Islet of Langerhans (tissue), 1 donor: ENCODE results near the gene ETV5.

Experiments
- FAIRE-seq: peaks from one replicate; lab custom pipeline; 2011; peaks lifted over from hg19 to GRCh38; lab: Jason Lieb, UNC

ETV5 gene

DNA sequence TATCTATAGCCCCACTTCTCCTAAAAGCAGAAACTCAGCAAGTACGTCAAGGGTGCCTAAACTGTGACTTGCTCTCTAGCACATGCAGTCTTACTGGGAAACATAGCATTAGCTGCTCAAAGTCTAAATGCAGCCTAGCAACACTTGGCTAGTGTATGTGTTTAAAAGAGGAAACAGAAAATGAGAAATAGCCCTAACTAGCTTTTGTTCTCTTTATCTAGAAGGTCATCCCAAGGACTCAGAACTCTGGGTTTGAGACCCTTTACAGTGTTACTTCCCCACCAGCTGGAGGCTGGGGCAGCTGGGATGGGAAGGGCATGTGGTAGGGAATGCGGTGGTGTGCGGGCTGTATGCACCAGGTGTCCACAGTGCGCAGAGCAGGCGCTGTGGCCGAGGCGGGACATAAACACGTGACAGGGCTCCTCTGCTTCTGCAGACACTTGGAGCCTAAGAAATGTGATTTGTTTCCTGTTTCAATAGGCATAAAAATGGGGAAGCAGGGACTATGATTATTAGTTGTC lies 13.3 kb downstream of the ETV5 start:
- no peak for FAIRE-seq

DNA sequence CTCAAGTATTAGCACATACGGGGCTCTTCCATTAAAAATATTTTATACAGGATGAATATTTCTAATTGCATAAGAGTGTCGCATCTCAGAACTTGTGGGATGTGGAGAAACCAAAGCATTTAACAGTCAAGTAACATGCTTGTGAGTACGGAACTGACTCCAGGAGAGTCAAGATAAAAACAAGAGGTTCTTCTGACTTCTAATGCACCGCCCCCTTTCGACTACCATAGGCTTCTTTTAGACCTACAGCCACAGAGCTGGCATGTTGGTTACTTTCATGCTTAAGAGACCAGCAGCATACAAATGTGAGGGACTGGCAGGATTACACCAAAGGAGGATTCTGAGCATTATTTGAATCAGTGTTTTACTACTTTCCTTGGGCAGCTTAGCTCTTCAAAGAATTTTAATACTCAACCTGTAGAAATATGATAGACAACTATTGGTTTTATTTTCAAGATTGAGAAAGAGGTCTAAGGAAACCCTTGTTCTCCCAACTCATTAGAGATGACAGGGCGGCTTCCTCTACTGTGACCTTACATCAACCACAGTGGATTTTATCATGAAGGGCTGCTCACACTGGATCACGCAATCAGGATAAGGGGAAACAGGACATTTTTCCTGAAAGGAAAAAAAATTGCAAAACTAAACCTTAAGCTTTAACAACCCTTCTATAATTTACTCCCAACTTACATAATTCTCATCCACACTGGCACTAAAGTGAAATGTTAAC lies 14.0 kb downstream of the ETV5 start:
- no peak for FAIRE-seq

DNA sequence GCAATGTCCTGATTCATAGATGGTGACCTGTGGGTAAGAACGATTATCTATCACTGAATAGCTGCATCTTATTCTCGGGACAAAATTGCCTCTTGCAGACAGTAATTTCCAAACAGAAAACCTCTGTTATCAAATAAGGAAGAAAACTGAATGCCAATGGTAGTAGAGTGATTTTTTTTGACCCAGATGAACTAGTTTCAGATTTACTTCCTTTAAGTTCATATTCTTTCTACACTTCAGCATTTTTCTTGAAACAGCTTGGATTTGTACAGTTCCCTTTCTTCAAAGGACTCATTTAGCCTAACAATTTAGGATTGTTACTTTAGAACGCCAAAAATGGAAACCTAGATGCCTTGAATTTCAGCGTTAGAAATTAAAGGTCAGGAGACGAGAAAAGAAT lies 14.6 kb downstream of the ETV5 start:
- no peak for FAIRE-seq

DNA sequence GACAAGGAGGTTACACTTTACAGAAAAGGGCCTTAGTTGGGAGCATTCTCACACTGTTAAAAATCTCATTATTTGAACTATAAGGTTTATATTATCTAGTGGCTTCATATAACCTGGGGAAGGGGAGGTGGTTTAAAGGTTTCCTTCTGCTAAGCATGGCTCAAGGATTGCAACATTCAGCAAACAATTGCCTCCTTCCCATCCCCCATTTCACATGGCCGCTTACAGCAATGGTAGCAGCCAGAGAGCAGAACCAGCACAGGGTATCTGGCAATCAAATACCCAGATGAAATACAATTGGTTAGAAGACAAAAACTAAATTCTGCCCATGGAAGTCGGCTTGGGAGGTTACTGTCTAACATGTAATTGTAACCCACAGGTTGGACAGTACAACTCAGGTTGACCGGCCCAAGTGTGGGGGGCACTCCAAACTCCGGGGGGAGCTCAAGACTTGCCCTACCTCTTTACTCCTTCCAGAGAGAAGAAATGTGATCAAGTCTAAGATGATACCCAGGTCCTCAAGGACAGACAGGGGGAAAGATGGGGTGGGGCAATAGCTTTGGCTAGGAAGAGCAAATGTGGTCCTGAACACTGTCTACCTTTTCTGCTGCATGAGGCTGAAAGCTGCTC lies 15.5 kb downstream of the ETV5 start:
- no peak for FAIRE-seq

DNA sequence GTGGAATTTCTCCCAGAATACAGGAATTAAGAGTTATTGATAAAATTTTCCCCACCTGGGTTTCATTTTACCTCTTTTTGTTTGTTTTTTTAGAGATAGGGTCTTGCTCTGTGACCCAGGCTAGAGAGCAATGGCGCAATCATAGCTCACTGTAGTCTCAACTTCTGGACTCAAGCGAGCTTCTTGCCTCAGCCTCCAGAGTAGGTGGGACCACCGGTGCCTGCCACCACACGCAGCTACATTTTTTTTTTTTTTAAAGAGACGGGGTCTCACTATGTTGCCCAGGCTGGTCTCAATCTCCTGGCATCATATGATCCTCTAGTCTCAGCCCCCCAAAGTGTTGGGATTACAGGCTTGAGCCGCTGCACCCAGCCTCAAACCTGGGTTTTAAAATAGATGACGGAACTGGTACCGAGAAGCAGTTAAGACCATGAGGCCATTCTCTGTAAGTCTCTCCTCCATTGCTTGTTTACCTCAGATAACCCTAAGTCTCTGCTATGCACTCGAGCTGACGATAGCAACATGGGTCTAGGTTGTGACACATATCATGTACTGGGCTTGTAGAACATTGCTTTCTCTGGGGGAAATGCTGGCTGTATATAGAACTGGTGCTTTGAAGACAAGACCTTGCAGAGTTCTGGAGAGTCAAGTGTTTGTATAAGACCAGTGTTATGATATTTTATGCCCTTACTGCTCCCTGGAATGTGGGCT lies 16.4 kb downstream of the ETV5 start:
- no peak for FAIRE-seq

DNA sequence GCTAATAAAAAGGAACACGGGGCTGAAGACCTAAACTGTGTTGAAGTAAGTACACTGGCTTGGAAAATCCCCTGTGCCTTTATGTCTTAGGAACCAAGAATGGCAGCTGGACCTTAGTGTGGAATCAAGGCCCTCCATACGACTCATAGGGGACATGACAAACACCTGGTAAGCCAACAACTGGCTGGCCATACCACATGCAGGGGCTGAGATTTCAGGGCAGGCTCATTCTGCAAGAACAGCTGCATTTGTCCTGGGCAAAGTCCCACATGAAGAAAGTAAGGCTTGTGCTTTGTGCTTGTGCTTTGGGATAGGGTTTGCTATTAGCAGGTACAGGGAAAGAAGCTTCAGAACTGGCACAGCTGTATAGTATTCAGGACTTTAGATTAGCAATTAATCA lies 18.0 kb downstream of the ETV5 start:
- no peak for FAIRE-seq

DNA sequence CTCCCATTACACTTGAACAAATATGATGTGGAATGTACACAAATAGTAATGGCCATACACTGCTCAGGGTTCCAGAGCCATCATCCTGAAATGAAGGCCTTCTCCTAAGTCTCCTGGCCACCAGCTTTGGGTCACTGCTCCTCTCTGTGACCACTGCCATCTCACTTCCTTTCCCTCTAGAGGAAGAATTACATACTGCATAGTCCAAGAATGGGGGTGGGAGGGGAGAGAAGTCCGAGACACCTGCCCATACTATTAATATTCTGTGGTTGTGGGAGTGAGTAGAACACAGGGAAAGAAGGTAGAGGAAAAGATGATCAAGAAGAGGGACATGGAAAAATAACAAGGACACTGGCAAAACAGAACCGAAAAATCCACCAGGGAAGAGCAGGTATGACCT lies 20.6 kb downstream of the ETV5 start:
- FAIRE-seq, result no peak

DNA sequence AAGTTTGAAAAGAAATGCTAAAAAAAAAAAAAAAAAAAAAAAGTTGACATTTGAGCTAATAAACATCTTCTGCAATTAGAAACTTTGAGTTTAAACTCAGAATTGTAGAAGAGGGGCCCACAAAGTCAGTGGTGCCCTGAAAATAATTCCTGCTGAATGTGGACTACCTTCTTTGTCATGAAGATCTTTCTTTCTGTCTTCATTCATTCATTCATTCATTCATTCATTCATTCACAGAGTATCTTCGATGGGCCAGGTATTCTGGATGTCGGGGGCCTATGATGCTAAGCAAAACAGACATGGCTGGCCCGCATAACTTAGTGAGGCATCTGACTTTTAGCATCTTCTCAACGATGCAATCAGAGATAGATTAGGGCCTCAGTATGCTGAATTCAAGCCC lies 24.6 kb downstream of the ETV5 start:
- FAIRE-seq, result no peak

DNA sequence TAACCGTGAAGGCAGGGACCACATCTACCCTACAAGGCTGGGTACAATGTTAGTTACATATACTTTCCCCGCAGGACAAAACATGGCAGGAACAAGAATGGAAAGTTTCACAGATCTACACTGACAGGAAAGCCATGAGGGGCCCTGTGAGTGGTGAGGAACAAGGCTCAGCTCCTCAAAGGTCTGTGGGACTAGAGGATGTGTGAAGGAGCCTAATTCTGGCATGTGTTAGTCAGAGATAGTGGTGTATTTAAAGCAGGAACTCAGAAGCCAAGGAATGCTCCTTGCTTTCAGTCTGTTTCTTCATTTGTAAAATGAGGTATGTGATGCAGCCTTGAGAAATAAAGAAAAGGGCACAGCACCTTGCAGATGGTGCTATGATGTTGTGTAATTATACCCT lies 25.1 kb downstream of the ETV5 start:
- FAIRE-seq, result no peak

DNA sequence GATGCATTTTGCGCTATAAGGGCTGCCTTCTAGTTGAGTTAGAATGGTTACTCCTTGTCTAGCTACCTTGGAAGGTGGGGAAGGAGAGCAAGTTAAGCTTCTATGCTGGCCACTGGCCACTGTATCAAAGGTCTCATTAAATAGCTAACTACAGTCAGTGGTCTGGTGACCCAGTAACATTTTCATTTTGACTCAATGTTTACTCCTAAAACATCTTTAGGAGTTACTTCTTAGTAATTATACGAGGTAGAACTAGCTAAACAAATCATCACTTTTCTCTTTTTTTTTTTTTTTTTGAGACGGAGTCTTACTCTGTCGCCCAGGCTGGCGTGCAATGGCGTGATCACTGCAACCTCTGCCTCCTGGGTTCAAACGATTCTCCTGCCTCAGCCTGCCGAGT lies 26.7 kb downstream of the ETV5 start:
- no peak for FAIRE-seq

DNA sequence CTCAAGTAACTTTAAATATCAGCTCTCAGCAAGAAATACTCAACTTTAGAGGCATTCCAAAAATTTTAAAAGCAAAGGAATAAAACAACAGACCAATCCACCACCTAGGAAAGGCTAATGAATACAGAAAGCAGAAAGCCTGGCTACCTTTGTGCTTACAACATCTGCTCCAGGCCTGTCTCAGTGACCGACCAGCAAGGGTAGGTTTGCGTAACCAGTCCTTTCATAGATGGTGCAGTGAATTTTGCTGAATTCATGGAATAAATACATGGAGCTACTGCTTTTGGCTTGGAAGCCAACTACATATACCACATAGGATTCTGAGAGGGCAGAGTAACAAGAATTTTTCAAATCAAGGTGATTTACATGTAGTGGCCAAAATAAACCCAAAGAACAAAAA lies 27.2 kb downstream of the ETV5 start:
- FAIRE-seq, result no peak

DNA sequence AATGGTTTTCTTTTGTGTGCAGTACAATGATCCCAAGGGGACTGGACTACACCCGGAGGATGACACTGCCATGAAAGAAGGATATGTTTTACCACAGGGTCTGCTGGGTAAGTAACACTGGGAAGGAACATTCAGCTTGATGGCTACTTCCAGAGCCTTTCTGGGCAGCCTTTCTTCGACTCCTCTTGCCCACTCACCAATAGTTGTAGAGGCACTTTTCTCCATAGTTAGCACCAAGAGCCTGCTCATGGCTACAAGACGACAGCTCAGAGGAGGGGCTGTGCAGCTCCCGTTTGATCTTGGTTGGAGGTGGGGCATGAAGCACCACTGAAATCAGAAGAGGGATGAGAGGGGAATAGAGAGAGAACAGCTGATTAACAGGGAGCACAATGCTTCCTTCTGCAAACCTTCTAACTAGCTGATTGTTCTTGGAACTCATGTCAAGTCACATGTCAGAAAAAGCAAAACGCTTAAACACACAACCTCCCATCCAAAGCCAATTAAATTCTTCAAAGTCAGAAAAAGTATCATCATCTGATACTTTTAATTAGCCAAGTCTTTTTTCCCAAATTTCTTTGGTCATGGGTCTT lies 27.9 kb downstream of the ETV5 start:
- FAIRE-seq, result no peak

DNA sequence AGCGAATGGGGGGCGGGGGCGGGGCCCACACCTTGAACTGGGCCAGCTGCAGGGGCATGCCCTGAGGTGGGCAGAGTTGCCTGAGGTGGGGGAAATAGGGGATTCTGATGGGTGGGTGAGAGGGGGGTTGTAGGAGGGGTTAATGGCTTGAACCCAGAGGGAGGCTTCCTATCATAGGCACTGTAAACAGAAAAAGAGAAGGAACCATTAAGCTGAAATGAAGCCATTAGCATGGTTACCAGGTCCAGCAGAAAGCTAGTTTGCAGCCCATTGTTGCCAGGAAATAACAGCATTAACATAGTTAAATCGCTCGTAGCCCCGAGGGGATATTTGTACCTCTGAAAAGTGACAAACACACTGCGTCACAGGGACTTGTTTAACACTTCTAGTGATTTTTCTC lies 29.0 kb downstream of the ETV5 start:
- no peak for FAIRE-seq

DNA sequence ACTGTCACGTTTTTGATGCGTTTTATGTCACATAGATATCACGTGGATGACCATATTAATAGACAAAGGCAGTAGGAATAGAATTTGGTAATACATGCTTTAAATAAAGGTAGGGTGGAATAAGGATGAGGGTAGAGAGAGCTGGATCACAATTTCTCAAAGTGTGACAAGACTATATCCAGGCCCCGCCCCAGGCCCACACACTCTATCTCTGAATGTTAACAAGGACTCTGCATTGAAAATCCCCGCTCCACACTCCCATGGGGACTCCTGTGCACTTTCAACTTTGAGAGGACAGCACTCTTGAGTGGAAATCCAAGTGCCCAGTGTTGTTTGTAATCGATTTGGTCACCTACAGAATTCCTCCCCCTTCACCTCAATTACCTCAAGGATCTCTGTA lies 31.4 kb downstream of the ETV5 start:
- FAIRE-seq, result no peak

DNA sequence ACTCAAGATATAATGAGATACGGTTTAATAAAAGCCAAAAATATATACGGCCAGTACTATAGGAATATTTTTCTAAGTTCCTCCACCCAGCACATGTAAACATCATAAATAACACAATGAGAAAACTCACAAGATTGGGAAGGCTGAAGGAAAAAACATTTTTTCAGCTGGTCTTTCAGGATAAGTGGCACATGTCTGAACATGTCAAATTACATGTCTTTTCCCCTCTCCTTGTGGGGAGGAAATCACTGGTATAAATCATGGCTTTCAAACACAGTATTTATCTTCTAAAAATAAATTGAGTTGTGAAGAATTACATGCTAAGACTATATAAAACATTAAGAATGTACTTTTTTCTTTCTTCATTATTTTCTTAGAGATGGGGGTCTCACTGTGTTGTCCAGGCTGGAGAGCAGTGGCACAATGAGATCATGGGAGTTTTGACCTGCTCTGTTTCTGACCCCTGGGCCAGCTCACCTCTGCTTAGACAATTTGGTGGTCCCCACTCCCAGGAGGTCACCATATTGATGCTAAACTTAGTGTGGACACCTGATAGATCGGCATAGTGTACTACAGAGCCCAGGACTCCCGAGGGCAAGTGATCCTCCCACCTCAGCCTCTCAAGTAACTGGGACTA lies 32.8 kb downstream of the ETV5 start:
- no peak for FAIRE-seq

DNA sequence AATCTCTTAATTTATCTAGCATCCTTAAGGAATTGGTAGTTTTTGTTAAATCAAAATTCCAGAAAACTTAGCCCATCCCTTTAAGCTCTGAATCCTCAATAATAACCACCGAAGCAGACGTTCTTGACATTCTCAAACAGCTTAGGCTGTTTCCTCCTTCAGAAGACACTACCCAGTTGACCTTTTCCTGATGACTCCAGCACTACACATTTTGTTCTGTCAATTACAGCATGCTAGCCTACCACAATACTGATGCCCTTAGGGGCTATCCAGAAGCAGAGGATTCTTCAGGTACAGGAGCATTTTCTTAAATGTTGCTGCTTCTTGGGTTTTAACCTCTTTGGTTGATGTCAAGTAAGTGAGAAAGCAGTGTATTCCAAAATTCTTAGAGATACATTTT lies 33.4 kb downstream of the ETV5 start:
- FAIRE-seq, result no peak

DNA sequence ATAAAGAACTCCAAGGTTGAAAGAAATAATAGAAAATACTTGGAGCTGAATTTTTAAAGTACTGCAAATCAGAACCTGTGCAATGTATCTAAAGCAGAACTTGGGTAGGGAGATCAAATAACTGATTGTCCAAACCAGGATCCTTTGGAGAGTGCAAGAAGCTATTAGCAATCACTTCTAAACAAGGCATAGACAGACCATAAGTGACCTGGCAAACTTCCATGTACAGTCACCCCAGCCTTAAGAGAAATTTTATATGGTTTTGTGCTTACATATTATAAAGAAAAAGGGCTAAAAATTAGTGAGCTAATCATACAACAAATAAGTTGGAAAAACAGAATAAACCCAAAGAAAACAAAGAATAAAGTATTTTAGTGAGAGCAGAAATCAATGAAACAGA lies 35.2 kb downstream of the ETV5 start:
- FAIRE-seq, result no peak

DNA sequence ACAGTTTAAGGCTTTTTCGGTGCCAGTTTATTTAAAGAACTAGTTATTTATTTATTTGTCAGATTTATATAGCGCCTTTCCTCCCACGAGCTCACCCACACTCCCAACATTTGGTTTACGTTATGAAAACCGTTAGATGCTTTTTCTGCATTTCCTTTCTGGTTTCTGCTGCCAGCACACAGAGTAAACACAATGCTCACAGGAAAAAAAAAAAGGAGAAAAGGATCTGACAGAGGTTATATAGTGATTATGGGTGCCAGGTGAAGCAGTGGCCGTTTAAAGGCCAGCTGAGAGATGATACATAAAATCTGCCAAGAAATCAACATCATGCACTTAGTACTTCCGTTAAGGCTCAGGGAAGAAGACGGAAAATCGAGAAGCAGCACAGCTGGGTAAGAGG lies 37.9 kb downstream of the ETV5 start:
- FAIRE-seq, result no peak

DNA sequence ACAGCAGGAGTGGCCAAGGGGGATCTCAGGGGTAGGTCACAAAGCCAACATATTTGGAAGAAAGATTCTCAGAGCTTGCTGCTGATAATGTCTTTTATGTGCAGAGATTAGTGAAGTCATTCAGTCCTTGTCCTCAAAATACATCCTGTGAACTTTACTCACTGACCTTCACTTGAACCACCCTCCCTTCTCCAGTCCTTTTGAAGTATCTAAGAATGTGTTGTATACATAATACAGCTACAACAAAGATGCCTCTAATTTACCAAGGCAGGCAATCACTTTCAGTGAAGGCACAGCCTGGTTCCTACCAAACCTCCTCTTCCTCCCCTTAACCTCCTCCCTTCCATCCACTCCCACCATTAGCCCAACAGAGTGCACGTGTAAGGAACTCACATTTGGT lies 38.3 kb downstream of the ETV5 start:
- FAIRE-seq, result no peak

DNA sequence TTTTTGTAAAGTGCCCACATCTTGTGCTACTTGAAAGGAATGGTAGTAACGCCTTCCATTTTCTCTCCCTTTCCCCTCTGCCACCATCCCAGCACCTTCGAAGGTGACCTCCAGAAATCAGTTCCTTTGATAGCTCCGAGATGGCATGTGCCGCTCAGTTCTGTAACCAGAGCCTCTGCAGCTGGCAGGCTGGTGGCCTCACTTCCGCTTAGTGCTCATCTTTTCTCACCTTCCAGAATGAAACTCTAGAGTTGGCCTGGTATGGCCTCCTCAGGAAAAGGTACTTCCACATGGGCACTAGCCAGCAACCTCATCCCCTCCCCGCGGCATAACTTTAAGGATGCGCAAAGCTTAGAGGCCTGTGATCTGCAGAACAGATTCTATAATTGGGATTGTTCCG lies 38.8 kb downstream of the ETV5 start:
- FAIRE-seq, result no peak

DNA sequence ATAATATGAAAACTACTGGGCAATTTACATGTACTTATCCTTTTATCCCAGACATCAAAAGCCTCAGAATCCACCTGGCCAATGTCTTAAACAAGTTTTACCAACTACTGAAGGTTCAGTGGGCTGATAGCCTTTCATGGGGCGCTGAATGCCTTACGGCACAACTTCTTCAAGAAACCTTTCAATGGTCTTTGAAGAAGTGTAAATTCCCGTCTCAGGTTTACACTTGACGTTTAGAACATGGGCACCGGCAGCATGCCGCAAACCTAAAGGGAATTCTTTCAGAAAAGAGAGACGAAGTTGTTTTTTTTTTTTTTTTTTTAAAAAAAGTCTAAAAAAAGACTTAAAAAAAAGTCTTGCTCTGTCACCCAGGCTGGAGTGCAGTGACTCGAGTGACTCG lies 39.7 kb downstream of the ETV5 start:
- FAIRE-seq, result no peak

DNA sequence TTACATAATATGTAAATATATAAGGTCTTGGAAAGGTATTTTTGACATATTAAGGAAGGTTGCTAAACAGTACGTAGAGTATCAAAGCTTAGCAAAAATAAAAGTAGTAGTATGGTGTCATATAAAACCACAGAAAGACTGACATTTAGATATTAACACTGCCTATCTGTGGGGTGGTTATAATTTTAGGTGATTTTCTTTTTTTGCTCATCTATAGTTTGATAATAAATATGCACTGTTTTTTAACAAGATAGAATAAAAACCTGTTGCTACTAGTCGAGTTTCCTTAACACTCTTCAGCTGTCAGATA lies 40.7 kb downstream of the ETV5 start:
- no peak for FAIRE-seq
